ENCODE results near the gene PTPN1.

- TF ChIP-seq POLR2A (IDR thresholded peaks at IDR 0.05; ENCODE audit: low read depth, low read length) = no peak
- no peak for TF ChIP-seq POLR2AphosphoS5 (IDR thresholded peaks at IDR 0.05; ENCODE audit: low read depth, low read length)
- TF ChIP-seq TAF1 (IDR thresholded peaks at IDR 0.05; ENCODE audit: low read depth, low read length) = no peak
- TF ChIP-seq POU2F2 (IDR thresholded peaks at IDR 0.05; ENCODE audit: low read depth, low read length) = no peak
- no peak for TF ChIP-seq SPI1 (IDR thresholded peaks at IDR 0.05; ENCODE audit: low read depth, low read length)
- TF ChIP-seq PAX5 (IDR thresholded peaks at IDR 0.05; ENCODE audit: insufficient read depth, low read length, severe bottlenecking) = no peak
These were observed 3.2 kb downstream of the PTPN1 start for GRCh38 chr20:50513169-50514034.
